Measurements from ENCODE around the gene LSM2.

Gene LSM2

GRCh38 chr6:31750411-31751022 lies 56.2 kb downstream of the LSM2 start:
- no peak for DNase-seq (ENCODE audit: low read depth)

- DNase-seq (ENCODE audit: low read depth): no peak
Observed at GRCh38 chr6:31749301-31750036, 57.3 kb downstream of the LSM2 start.

Measured in stimulated activated CD8-positive, alpha-beta memory T cell treated with anti-CD3 and anti-CD28 coated beads, Interleukin-7, amount 100 ng/mL, for 24 hours (primary cell).